ENCODE results near the gene HKDC1. TPM values are rescaled to one million over a fixed set of nuclear protein-coding genes. Genes with fewer than 3 reads are reported as not detected.

Gene HKDC1
- total and polyA plus RNA-seq, 10 of the 15 experiments (the other 5 are each of a cell fraction or from before 2014, with no cell fraction given) = 0.04 to 0.34 (median 0.13) TPM; not detected in 5

- TF ChIP-seq ZNF384 (IDR thresholded peaks at IDR 0.05; ENCODE audit: borderline replicate concordance, low read depth, low read length) (no peak), YBX1 (IDR thresholded peaks at IDR 0.05) (no peak), RAD21 (IDR thresholded peaks at IDR 0.05; ENCODE audit: insufficient read depth, low read depth, low read length) (no peak), REST (IDR thresholded peaks at IDR 0.05; ENCODE audit: low read depth, low read length) (no peak), MTA3 (IDR thresholded peaks at IDR 0.05; ENCODE audit: borderline replicate concordance, low read length) (no peak), KLF5 (IDR thresholded peaks at IDR 0.05; ENCODE audit: partially characterized antibody) (no peak), FOS (IDR thresholded peaks at IDR 0.05; ENCODE audit: borderline replicate concordance, extremely low read depth, insufficient read length) (no peak), POU2F2 (IDR thresholded peaks at IDR 0.05; ENCODE audit: borderline replicate concordance, low read depth, low read length) (no peak), TBL1XR1 (IDR thresholded peaks at IDR 0.05; ENCODE audit: low read depth, low read length) (no peak), SMC3 (IDR thresholded peaks at IDR 0.05; ENCODE audit: borderline replicate concordance, low read length) (no peak)
Measured at GRCh38 chr10:69211104-69211503, 9.0 kb upstream of the HKDC1 start (continued).

- no TSS peak for BruUV-seq (replicated peaks)
- 73% methylated on average over 3 of the region's 3 CpGs for WGBS (ENCODE audit: insufficient coverage, insufficient replicate concordance, low lambda C conversion rate, missing lambda C conversion rate)
- H3K4me2 ChIP-seq (ENCODE audit: control insufficient read depth, insufficient read depth) = no peak overlapping the region
- TF ChIP-seq CHD4 (IDR thresholded peaks at IDR 0.05) (no peak), MTA2 (IDR thresholded peaks at IDR 0.05; ENCODE audit: low read depth) (no peak), ETV6 (conservative IDR thresholded peaks at IDR 0.05 in 1 of 2, IDR thresholded peaks at IDR 0.05 in 1 of 2; ENCODE audit: borderline replicate concordance in 1 of 2, low read depth in 1 of 2) (no peak), CBX5 (IDR thresholded peaks at IDR 0.05; ENCODE audit: low read depth) (no peak), NR2C1 (IDR thresholded peaks at IDR 0.05) (no peak), ZSCAN29 (IDR thresholded peaks at IDR 0.05) (no peak), SIN3A (IDR thresholded peaks at IDR 0.05; ENCODE audit: low read depth, low read length) (no peak), POLR2AphosphoS2 (IDR thresholded peaks at IDR 0.05; ENCODE audit: low read depth, low read length) (no peak), PML (IDR thresholded peaks at IDR 0.05; ENCODE audit: low read length) (no peak), TAF1 (IDR thresholded peaks at IDR 0.05; ENCODE audit: borderline replicate concordance, low read depth, low read length) (no peak)
Measured at GRCh38 chr10:69211524-69211923, 8.6 kb upstream of the HKDC1 start.

More at GRCh38 chr10:69211524-69211923, 8.6 kb upstream of the HKDC1 start:
- SMC1A ChIA-PET (ENCODE audit: uncharacterized antibody, unreplicated experiment) = interaction anchor here (0.7 to 1.4 kb wide), 3 partner anchors 10 to 349 kb away, joined by 3 to 4 read pairs (median 3); no protein-coding TSS in a partner anchor
- no peaks in the 10 kb centered on the region; the same call in 2 of the 3 replicates for H3K9me3 ChIP-seq (replicated peaks; ENCODE audit: control insufficient read depth, insufficient read depth, low read length)
- DNase-seq (ENCODE audit: low read depth, low spot score) (no peak), ATAC-seq (no peak), FAIRE-seq (no peak)
- RAD21 ChIA-PET (ENCODE audit: unreplicated experiment) = interaction anchor here (1.0 kb wide), 2 partner anchors 10 to 205 kb away, joined by 3 to 4 read pairs; no protein-coding TSS in a partner anchor
- POLR2A ChIA-PET = no interaction called here
- no peak overlapping the region for H2AFZ ChIP-seq (ENCODE audit: control insufficient read depth, low read depth, low read length)
- no peaks in the 10 kb centered on the region for H3K79me2 ChIP-seq (ENCODE audit: control insufficient read depth, insufficient read depth, low read length)
- no peaks in the 10 kb centered on the region for H3K4me1 ChIP-seq (ENCODE audit: control insufficient read depth, insufficient read depth, low read length)
- H3K9ac ChIP-seq (ENCODE audit: control insufficient read depth, insufficient read depth, low read length) = no peak overlapping the region
- H4K20me1 ChIP-seq (ENCODE audit: control insufficient read depth, insufficient read depth) = no peaks in the 10 kb centered on the region
- intact Hi-C loops (cut with micrococcal nuclease; ENCODE audit: unreplicated experiment) = no loop called here
- CTCF ChIA-PET = no interaction called here
- no peaks in the 10 kb centered on the region for H3K27me3 ChIP-seq (replicated peaks in 1 of 2; ENCODE audit: control insufficient read depth in 2 of 2, insufficient read depth in 2 of 2, low read length in 1 of 2)
- H3K36me3 ChIP-seq (ENCODE audit: control insufficient read depth in 2 of 2, insufficient read depth in 2 of 2, low read length in 1 of 2) = peaks cover under 1 to 4% of the 10 kb centered on the region in 2 experiments; a peak in 3 of 4 replicates
- H3K4me3 ChIP-seq = no peak overlapping the region
- no peak overlapping the region for H3K27ac ChIP-seq (ENCODE audit: control insufficient read depth, insufficient read depth)
- in situ Hi-C loops (cut with MboI) = no loop called here

Measured in GM12878 (cell line).